Measurements from ENCODE around the gene PNLIPRP2. TPM values are rescaled to one million over a fixed set of nuclear protein-coding genes. Genes with fewer than 3 reads are reported as not detected.

PNLIPRP2 gene
- total and polyA plus RNA-seq, 2 donors (not counting 1 experiment from before 2014, with no cell fraction given), result not detected

- H3K27me3 ChIP-seq (ENCODE audit: control insufficient read depth, insufficient read depth, low read length), result no peaks in the 10 kb centered on the region
- no peak overlapping the region for H3K9ac ChIP-seq (ENCODE audit: insufficient read depth, low read length)
Observed at GRCh38 chr10:116679351-116679750, 58.6 kb downstream of the PNLIPRP2 start.

GRCh38 chr10:116683166-116683565 is 62.4 kb downstream of the PNLIPRP2 start:
- peaks cover 6% of the 10 kb centered on the region for H3K36me3 ChIP-seq (ENCODE audit: control insufficient read depth, insufficient read depth, low read length)
- H3K79me2 ChIP-seq (ENCODE audit: control insufficient read depth, insufficient read depth, low read length), result no peaks in the 10 kb centered on the region
- no peak overlapping the region for H3K27ac ChIP-seq (ENCODE audit: insufficient read depth, low read length)
- H4K20me1 ChIP-seq (ENCODE audit: control insufficient read depth, extremely low read depth, insufficient read depth, low read length), result no peaks in the 10 kb centered on the region
- H3K4me1 ChIP-seq (ENCODE audit: control insufficient read depth, extremely low read depth, insufficient read depth, low read length), result peaks cover 3% of the 10 kb centered on the region
- TF ChIP-seq, protein P1, sequence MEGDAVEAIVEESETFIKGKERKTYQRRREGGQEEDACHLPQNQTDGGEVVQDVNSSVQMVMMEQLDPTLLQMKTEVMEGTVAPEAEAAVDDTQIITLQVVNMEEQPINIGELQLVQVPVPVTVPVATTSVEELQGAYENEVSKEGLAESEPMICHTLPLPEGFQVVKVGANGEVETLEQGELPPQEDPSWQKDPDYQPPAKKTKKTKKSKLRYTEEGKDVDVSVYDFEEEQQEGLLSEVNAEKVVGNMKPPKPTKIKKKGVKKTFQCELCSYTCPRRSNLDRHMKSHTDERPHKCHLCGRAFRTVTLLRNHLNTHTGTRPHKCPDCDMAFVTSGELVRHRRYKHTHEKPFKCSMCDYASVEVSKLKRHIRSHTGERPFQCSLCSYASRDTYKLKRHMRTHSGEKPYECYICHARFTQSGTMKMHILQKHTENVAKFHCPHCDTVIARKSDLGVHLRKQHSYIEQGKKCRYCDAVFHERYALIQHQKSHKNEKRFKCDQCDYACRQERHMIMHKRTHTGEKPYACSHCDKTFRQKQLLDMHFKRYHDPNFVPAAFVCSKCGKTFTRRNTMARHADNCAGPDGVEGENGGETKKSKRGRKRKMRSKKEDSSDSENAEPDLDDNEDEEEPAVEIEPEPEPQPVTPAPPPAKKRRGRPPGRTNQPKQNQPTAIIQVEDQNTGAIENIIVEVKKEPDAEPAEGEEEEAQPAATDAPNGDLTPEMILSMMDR (conservative IDR thresholded peaks at IDR 0.05 in 1 of 2, IDR thresholded peaks at IDR 0.05 in 1 of 2; ENCODE audit: low read depth in 1 of 2, low read length in 2 of 2), result no peak
- H2AFZ ChIP-seq (ENCODE audit: low read length), result no peak overlapping the region
- H3K9me3 ChIP-seq (ENCODE audit: control insufficient read depth, insufficient read depth, low read depth, low read length), result no peaks in the 10 kb centered on the region
- no peak overlapping the region for H3K4me2 ChIP-seq (ENCODE audit: extremely low read depth, insufficient read depth, low read length)
- H3K9ac ChIP-seq (ENCODE audit: insufficient read depth, low read length), result no peak overlapping the region
- no peaks in the 10 kb centered on the region for H3K27me3 ChIP-seq (ENCODE audit: control insufficient read depth, insufficient read depth, low read length)
- no peak for DNase-seq (ENCODE audit: low read depth in 2 of 2)
- no peak overlapping the region for H3K4me3 ChIP-seq (replicated peaks in 1 of 4; ENCODE audit: control extremely low read depth in 1 of 4, insufficient read depth in 1 of 4, low read depth in 3 of 4, low read length in 4 of 4)

More at GRCh38 chr10:116679351-116679750, 58.6 kb downstream of the PNLIPRP2 start:
- H3K27ac ChIP-seq (ENCODE audit: insufficient read depth, low read length), result no peak overlapping the region
- no peaks in the 10 kb centered on the region for H3K9me3 ChIP-seq (ENCODE audit: control insufficient read depth, insufficient read depth, low read depth, low read length)
- peaks cover 7% of the 10 kb centered on the region for H3K36me3 ChIP-seq (ENCODE audit: control insufficient read depth, insufficient read depth, low read length)
- TF ChIP-seq, protein P1 (conservative IDR thresholded peaks at IDR 0.05 in 1 of 2, IDR thresholded peaks at IDR 0.05 in 1 of 2; ENCODE audit: low read depth in 1 of 2, low read length in 2 of 2), result no peak
- no peak for TF ChIP-seq EZH2 (IDR thresholded peaks at IDR 0.05; ENCODE audit: low read length, missing control alignments)
- no peak for DNase-seq (ENCODE audit: low read depth in 2 of 2)
- no peaks in the 10 kb centered on the region for H4K20me1 ChIP-seq (ENCODE audit: control insufficient read depth, extremely low read depth, insufficient read depth, low read length)
- H2AFZ ChIP-seq (ENCODE audit: low read length), result no peak overlapping the region
- H3K4me2 ChIP-seq (ENCODE audit: extremely low read depth, insufficient read depth, low read length), result no peak overlapping the region
- no peaks in the 10 kb centered on the region for H3K79me2 ChIP-seq (ENCODE audit: control insufficient read depth, insufficient read depth, low read length)
- no peak overlapping the region for H3K4me3 ChIP-seq (replicated peaks in 1 of 4; ENCODE audit: control extremely low read depth in 1 of 4, insufficient read depth in 1 of 4, low read depth in 3 of 4, low read length in 4 of 4)
- no peaks in the 10 kb centered on the region for H3K4me1 ChIP-seq (ENCODE audit: control insufficient read depth, extremely low read depth, insufficient read depth, low read length)

DNA sequence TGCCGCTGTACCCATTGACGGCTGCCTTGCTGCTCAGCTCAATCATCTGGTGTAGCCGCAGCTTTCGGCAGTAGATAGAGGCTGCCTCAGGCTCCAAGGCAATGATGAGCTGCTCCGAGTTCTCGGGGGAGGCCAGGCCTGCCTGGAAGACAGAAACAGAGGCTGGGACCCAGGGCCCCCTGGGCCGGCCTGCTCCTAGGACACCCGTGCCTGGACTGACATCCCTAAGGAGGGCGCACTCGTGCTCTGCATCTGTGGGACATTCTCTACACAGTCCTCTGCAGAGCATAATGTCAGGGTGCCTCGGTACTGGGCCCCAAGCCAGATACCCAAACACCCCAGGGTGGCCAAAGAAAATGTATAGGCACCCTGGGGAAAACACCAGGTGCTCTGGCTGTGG is 63.1 kb downstream of the PNLIPRP2 start:
- peaks cover 6% of the 10 kb centered on the region for H3K4me1 ChIP-seq (ENCODE audit: control insufficient read depth, extremely low read depth, insufficient read depth, low read length)
- no peak overlapping the region for H2AFZ ChIP-seq (ENCODE audit: low read length)
- no peaks in the 10 kb centered on the region for H3K9me3 ChIP-seq (ENCODE audit: control insufficient read depth, insufficient read depth, low read depth, low read length)
- no peak for TF ChIP-seq EZH2 (IDR thresholded peaks at IDR 0.05; ENCODE audit: low read length, missing control alignments)
- TF ChIP-seq, protein P1 (conservative IDR thresholded peaks at IDR 0.05 in 1 of 2, IDR thresholded peaks at IDR 0.05 in 1 of 2; ENCODE audit: low read depth in 1 of 2, low read length in 2 of 2), result no peak
- peaks cover 6% of the 10 kb centered on the region for H3K36me3 ChIP-seq (ENCODE audit: control insufficient read depth, insufficient read depth, low read length)
- no peak overlapping the region for H3K9ac ChIP-seq (ENCODE audit: insufficient read depth, low read length)
- no peaks in the 10 kb centered on the region for H3K79me2 ChIP-seq (ENCODE audit: control insufficient read depth, insufficient read depth, low read length)
- H3K4me3 ChIP-seq (replicated peaks in 1 of 4; ENCODE audit: control extremely low read depth in 1 of 4, insufficient read depth in 1 of 4, low read depth in 3 of 4, low read length in 4 of 4), result no peak overlapping the region
- H4K20me1 ChIP-seq (ENCODE audit: control insufficient read depth, extremely low read depth, insufficient read depth, low read length), result no peaks in the 10 kb centered on the region
- H3K27me3 ChIP-seq (ENCODE audit: control insufficient read depth, insufficient read depth, low read length), result no peaks in the 10 kb centered on the region
- H3K4me2 ChIP-seq (ENCODE audit: extremely low read depth, insufficient read depth, low read length), result no peak overlapping the region
- DNase-seq (ENCODE audit: low read depth in 2 of 2), result no peak
- no peak overlapping the region for H3K27ac ChIP-seq (ENCODE audit: insufficient read depth, low read length)

All from fibroblast of lung (primary cell).